ENCODE results near the gene ARHGEF4. TPM values are rescaled to one million over a fixed set of nuclear protein-coding genes. Genes with fewer than 3 reads are reported as not detected.

The ARHGEF4 gene
- total and polyA plus RNA-seq, 2 donors (not counting 3 experiments of a cell fraction or from before 2014, with no cell fraction given), result not detected

DNA sequence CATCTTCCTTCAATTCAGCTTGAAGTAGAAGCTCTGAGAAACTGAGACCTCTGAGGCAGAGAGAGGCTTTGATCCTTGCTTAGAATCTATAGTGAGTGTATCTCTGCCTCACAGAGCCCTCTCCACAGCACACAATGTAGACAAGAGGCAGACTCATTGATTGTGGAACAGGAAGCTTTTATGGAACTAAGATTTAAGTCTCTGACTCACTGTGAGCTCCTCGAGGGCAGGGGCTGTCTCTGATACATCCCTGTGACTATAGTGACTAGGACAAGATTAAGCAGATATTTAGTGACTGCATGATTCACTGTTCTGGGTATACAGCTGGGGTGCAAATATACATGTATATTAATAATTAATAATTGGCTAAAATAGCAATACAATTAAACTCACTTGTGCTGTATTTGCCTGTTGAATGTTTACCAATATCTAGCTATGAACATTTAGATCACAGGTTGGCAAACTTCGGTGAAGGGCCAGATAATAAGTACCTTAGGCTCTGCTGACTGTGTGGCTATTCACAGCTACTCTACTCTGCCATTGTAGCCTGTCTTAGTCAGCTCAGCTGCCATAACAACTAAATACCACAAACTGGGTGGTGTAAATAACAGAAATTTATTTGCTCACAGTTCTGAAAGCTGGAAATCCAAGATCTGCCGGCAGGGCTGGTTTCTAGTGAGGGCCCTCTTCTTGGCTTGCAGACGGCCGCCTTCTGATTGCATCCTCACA is 54.4 kb downstream of the ARHGEF4 start:
- dilution Hi-C loops (cut with MboI; ENCODE audit: extremely low pct_ligation_motif_present, low sequenced_read_pairs) (no loop called here), intact Hi-C loops (cut with micrococcal nuclease) (no loop called here)
- no TSS peak for BruUV-seq (replicated peaks)
- Histone ChIP-seq H3K9me3 (replicated peaks; ENCODE audit: control insufficient read depth, insufficient read depth, low read length) (no peaks in the 10 kb centered on the region), H3K4me2 (ENCODE audit: insufficient read depth, low read length) (no peak overlapping the region), H2AFZ (ENCODE audit: low read depth, low read length) (no peak overlapping the region), H3K4me1 (ENCODE audit: control insufficient read depth, extremely low read depth, insufficient read depth, low read length) (no peaks in the 10 kb centered on the region), H3K9ac (replicated peaks; ENCODE audit: extremely low read depth, insufficient read depth, low read length) (no peak overlapping the region), H3K27me3 (ENCODE audit: control insufficient read depth in 2 of 2, insufficient read depth in 2 of 2, low read length in 2 of 2) (no peaks in the 10 kb centered on the region), H4K20me1 (replicated peaks; ENCODE audit: control insufficient read depth, extremely low read depth, insufficient read depth, low read length) (no peaks in the 10 kb centered on the region), H3K36me3 (ENCODE audit: control insufficient read depth in 2 of 2, extremely low read depth in 1 of 2, insufficient read depth in 2 of 2, low read length in 2 of 2) (no peaks in the 10 kb centered on the region), H3K4me3 (replicated peaks in 1 of 3; ENCODE audit: insufficient read depth in 1 of 3, low read depth in 1 of 3, low read length in 3 of 3) (no peak overlapping the region), H3K9me1 (replicated peaks; ENCODE audit: control insufficient read depth, extremely low read depth, insufficient read depth, low read length) (no peaks in the 10 kb centered on the region), H3K79me2 (ENCODE audit: control insufficient read depth, insufficient read depth, low read length) (no peaks in the 10 kb centered on the region), H3K27ac (ENCODE audit: insufficient read depth, low read depth, low read length) (no peak overlapping the region)
- TF ChIP-seq, protein P1, sequence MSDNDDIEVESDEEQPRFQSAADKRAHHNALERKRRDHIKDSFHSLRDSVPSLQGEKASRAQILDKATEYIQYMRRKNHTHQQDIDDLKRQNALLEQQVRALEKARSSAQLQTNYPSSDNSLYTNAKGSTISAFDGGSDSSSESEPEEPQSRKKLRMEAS (IDR thresholded peaks at IDR 0.05; ENCODE audit: insufficient read depth, insufficient read length), result no peak
- TF ChIP-seq FOS (IDR thresholded peaks at IDR 0.05; ENCODE audit: borderline replicate concordance, insufficient read depth, low read length), result no peak
- no peak for TF ChIP-seq JUN (IDR thresholded peaks at IDR 0.05; ENCODE audit: borderline replicate concordance, insufficient read depth, insufficient read length, low read depth)
- TF ChIP-seq GATA2 (IDR thresholded peaks at IDR 0.05; ENCODE audit: insufficient read depth, insufficient read length, low read depth, low read length), result no peak
- TF ChIP-seq MYC (IDR thresholded peaks at IDR 0.05; ENCODE audit: low read depth, low read length), result no peak
- no peak for TF ChIP-seq EZH2 (IDR thresholded peaks at IDR 0.05; ENCODE audit: borderline replicate concordance, low read depth, low read length, severe bottlenecking)
- no peak for TF ChIP-seq POLR2AphosphoS5 (IDR thresholded peaks at IDR 0.05; ENCODE audit: insufficient read depth, low read depth, low read length)
- TF ChIP-seq, protein P2, sequence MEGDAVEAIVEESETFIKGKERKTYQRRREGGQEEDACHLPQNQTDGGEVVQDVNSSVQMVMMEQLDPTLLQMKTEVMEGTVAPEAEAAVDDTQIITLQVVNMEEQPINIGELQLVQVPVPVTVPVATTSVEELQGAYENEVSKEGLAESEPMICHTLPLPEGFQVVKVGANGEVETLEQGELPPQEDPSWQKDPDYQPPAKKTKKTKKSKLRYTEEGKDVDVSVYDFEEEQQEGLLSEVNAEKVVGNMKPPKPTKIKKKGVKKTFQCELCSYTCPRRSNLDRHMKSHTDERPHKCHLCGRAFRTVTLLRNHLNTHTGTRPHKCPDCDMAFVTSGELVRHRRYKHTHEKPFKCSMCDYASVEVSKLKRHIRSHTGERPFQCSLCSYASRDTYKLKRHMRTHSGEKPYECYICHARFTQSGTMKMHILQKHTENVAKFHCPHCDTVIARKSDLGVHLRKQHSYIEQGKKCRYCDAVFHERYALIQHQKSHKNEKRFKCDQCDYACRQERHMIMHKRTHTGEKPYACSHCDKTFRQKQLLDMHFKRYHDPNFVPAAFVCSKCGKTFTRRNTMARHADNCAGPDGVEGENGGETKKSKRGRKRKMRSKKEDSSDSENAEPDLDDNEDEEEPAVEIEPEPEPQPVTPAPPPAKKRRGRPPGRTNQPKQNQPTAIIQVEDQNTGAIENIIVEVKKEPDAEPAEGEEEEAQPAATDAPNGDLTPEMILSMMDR (IDR thresholded peaks at IDR 0.05; ENCODE audit: extremely low read depth in 1 of 2, insufficient read depth in 1 of 2, low read depth in 1 of 2, low read length in 2 of 2), result no peak
- TF ChIP-seq POLR2A (IDR thresholded peaks at IDR 0.05; ENCODE audit: low read depth, low read length), result no peak
- POLR2A ChIA-PET, result no interaction called here
- DNase-seq (ENCODE audit: low read depth, low spot score) (no peak), FAIRE-seq (no peak)
- CTCF ChIA-PET, result interaction anchor here (1.6 kb wide), 1 partner anchor 17 kb away, joined by 5 read pairs; no protein-coding TSS in a partner anchor

Data from endothelial cell of umbilical vein (primary cell).